Measurements from ENCODE around the gene SSR3.

Gene SSR3

DNA sequence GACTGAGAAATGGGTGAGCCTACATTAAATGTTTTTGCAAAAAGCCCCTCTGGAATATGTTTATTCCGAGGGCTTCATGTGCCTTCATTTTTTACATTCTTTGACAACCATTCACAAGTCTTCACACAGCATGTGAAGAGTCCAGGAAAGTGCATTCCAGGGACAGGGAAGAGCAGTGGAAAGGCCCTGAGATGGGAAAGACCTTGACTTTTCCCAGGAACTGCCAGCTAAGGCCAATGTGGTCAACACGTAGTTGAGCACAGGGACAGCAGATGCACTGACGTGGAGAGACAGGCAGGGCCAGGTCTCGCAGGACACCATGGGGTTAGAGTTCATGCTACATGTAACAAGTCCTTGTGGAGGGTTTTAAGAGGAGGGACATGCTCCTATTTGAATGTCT is 21.7 kb downstream of the SSR3 start:
- Mint-ChIP-seq H3K27ac (peak overlapping the region; percentile 2), H3K4me1 (peaks cover 11% of the 10 kb centered on the region), H3K36me3 (peaks cover 8% of the 10 kb centered on the region), H3K4me3 (no peak overlapping the region), H3K9me3 (no peaks in the 10 kb centered on the region)
- no peak for ATAC-seq
- no peak for DNase-seq (ENCODE audit: low spot score in 2 of 2)

DNA sequence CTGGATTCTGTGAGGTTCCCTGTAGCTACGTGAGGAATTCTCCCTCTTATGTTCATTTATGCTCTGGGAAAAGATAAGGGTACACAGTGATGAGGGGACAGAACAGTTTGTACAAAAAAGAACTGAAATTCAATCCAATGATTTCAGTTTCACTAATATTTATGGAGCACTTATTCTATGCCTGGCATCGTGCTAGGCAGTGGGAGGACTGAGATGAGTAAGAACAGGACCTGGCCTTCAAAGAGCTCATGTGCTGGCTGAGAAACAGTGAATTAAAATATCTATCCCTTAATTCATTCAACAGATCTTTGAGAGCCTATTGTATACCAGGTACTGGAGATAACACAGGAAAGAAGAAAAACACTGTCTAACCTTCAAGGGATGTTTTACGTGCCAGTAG is 22.2 kb downstream of the SSR3 start:
- ATAC-seq (no peak), DNase-seq (ENCODE audit: low spot score in 2 of 2) (no peak)
- Mint-ChIP-seq H3K4me3 (no peak overlapping the region), H3K9me3 (no peaks in the 10 kb centered on the region), H3K27ac (no peak overlapping the region), H3K36me3 (peaks cover 4% of the 10 kb centered on the region), H3K4me1 (peaks cover 11% of the 10 kb centered on the region)

DNA sequence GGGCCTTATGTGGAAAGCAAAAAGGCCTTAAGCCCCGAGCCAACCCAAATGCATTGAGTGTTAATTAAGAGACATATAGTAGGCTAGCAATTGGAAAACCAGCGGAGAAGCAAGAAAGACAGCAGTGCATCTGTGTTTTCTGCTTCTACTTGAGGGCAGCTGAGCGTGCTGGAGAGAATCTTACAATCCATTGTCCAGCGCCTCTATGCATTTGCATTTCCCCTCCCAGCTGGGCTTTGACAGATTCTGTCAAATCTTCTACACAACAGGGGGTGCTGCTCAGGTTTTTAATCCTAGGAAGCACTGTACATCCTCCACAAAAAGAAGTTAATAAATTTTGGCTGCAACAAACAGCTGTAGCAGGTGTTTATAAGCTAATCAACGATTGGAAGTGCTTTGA is 23.9 kb downstream of the SSR3 start:
- Mint-ChIP-seq H3K36me3 (no peaks in the 10 kb centered on the region), H3K4me1 (peaks cover 9% of the 10 kb centered on the region), H3K9me3 (no peaks in the 10 kb centered on the region), H3K4me3 (no peak overlapping the region), H3K27ac (no peak overlapping the region)
- no peak for ATAC-seq
- no peak for DNase-seq (ENCODE audit: low spot score in 2 of 2)

DNA sequence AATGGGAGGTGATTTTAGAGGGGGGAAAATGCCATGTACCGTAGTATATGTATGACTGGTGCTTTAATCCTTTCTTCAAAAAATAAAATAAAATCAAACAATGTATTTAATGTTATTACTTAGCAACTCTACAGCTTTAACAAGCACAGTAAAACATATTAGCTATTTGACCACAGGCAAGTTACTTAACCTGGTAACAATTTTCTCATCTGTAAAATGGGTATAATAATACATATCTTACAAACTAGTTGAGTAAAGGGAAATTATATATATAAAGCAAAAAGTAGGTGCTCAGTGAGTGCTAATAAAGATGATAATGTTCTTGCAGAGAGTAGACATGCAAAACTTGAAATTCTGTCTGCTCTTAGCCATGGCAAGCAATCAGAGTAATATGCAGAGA is 27.9 kb downstream of the SSR3 start:
- ATAC-seq (no peak), DNase-seq (ENCODE audit: low spot score in 2 of 2) (no peak)
- Mint-ChIP-seq H3K36me3 (peaks cover 14% of the 10 kb centered on the region), H3K4me3 (no peak overlapping the region), H3K27ac (no peak overlapping the region), H3K9me3 (no peaks in the 10 kb centered on the region), H3K4me1 (peaks cover 10% of the 10 kb centered on the region)

DNA sequence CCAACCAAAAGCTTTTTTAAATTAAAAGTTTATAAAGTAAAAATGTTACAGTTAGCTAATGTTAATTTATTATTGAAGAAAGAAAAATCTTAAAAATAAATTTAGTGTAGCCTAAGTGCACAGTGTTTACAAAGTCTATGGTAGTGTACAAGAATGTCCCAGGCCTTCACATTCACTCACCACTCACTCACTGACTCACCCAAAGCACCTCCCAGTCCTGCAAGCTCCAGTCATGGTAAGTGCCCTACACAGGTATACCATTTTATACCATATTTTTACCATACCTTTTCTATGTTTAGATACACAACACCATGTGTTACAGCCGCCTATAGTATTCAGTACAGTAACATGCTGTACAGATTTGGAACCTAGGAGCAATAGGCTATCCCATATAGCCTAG is 29.1 kb downstream of the SSR3 start:
- Mint-ChIP-seq H3K4me3 (no peak overlapping the region), H3K36me3 (peaks cover 14% of the 10 kb centered on the region), H3K9me3 (no peaks in the 10 kb centered on the region), H3K27ac (no peak overlapping the region), H3K4me1 (peaks cover 10% of the 10 kb centered on the region)
- DNase-seq (ENCODE audit: low spot score in 2 of 2) (no peak), ATAC-seq (no peak)

DNA sequence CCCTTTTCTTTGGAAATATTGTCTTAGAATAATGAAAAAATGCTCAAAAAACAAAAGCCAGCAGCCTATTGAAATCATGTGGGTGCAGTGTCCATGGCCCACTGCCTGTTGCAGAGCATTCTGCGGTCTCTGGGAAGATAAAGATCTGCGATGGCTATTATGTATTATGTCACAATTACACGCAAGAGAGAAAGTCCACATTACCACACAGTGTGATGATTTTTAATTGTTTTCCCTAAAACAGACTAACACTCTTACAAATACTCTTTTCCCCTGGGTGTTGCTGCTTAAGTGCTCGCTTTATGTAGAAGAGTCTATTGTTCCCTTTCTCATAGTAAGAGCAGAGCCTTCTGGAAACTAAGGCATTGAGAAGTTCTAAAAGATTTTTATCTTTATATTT is 32.2 kb downstream of the SSR3 start:
- Mint-ChIP-seq H3K36me3 (peaks cover 14% of the 10 kb centered on the region), H3K9me3 (no peaks in the 10 kb centered on the region), H3K27ac (no peak overlapping the region), H3K4me3 (no peak overlapping the region), H3K4me1 (peaks cover 17% of the 10 kb centered on the region)
- no peak for ATAC-seq
- DNase-seq (ENCODE audit: low spot score in 2 of 2) = no peak

DNA sequence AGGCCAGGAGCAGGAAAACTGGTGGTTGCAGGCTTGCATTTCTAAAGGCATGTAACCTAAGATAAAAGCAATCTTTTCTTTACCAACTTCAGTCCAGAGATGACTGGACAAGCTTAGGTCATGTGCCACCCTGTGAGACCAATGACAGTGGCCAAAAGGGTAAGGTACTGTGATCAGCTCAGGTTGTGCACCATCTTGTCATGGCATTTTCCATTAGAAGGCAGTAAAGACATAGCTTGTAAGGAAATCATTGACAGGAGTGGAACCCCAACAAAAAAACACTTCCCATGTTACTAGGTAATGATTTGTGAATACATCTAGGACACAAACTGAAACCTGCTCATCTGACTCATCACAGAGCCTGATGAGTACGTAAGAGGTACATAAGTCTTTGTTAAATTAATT is 35.2 kb downstream of the SSR3 start:
- H3K4me3 Mint-ChIP-seq = no peak overlapping the region
- peak; percentile 84 for ATAC-seq
- peak in 1 of 2 donors; percentile 57 for DNase-seq (ENCODE audit: low spot score in 2 of 2)
- peaks cover 16% of the 10 kb centered on the region for H3K4me1 Mint-ChIP-seq
- H3K9me3 Mint-ChIP-seq = no peaks in the 10 kb centered on the region
- no peak overlapping the region for H3K27ac Mint-ChIP-seq
- H3K36me3 Mint-ChIP-seq = peaks cover 12% of the 10 kb centered on the region

DNA sequence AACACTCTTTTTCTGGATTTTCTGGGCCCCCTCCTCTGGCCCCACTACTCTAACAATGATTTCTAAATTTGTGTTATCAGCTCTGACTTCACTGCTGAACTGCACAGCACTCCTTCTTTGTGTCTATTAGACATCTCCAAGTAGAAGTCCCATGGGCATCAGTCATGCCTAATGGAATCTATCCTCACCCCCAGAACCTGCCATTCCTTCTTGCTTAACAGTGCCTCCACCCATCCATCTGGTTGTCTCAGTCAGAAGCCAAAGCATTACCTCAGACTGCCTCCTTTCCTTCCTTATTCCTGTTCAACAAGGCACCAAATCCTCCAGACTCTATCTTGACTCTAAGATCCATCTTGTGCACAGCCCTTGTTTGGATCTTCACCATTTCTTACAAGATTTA is 36.2 kb downstream of the SSR3 start:
- H3K4me1 Mint-ChIP-seq = peaks cover 6% of the 10 kb centered on the region
- peaks cover 2% of the 10 kb centered on the region for H3K36me3 Mint-ChIP-seq
- no peak overlapping the region for H3K4me3 Mint-ChIP-seq
- ATAC-seq (no peak), DNase-seq (ENCODE audit: low spot score in 2 of 2) (no peak)
- H3K27ac Mint-ChIP-seq = no peak overlapping the region
- H3K9me3 Mint-ChIP-seq = no peaks in the 10 kb centered on the region

DNA sequence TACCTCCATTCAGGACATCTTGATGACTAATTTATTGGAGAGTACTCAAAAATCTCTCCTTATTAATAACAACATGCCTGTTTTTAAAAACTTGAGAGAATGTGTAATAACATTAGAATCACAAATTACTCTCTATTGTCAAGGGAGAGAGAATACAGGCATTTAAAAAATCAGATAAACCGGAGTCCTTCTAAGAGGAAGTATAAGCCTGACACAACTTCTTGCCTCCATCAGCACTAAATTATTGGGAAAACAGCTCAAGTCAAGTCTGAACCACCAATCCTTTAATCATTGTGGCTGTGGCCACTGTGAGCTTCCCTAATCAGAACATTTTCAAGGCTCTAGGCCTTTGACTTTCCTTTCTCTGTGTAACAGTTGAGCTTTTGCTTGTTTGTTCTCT is 38.0 kb downstream of the SSR3 start:
- DNase-seq (ENCODE audit: low spot score in 2 of 2) (no peak), ATAC-seq (no peak)
- Mint-ChIP-seq H3K9me3 (no peaks in the 10 kb centered on the region), H3K4me1 (peaks cover 12% of the 10 kb centered on the region), H3K36me3 (no peaks in the 10 kb centered on the region), H3K4me3 (no peak overlapping the region), H3K27ac (no peak overlapping the region)

DNA sequence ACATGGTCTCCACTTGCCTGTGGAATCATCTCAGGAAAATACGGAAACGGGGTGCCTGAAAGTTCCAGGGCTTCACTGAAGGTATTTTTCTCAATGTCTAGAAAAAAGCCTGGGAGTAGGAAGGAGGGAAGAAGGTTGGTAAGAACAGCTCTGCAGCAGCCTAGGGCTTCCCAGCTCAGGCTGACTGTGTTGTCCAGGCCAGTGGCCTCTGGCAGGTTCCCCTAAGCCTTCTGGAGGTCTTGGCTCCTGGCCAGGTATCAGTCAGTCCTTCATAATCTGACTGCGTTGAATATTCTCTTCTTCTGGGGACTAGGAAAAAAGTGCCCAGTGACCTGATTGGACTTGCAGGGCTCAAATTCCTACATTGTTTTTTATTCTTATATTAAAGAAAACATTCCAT is 38.6 kb downstream of the SSR3 start:
- no peak for DNase-seq (ENCODE audit: low spot score in 2 of 2)
- Mint-ChIP-seq H3K4me1 (peaks cover 19% of the 10 kb centered on the region), H3K4me3 (no peak overlapping the region), H3K9me3 (no peaks in the 10 kb centered on the region), H3K27ac (no peak overlapping the region), H3K36me3 (no peaks in the 10 kb centered on the region)
- ATAC-seq = no peak

DNA sequence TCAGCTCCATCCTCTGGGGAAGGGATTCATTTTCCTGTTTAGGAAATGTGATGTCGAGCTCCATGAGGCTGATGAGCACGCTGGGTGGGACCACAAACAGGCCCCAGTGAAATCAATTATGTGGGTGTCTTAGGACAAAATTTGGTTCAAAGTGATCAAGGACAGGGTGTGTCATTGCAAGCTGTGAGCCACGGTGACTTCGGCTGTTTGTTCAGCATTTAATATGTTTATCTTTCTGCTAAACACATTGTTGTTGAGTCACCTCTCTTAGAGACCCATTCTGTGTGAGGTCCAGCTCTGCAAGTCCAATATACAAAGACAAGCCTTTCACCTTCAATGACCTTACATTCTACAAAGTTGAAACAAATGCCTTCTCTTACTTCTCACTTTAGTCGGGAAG is 41.3 kb downstream of the SSR3 start:
- Mint-ChIP-seq H3K9me3 (no peaks in the 10 kb centered on the region), H3K4me1 (peaks cover 13% of the 10 kb centered on the region), H3K27ac (no peak overlapping the region), H3K36me3 (no peaks in the 10 kb centered on the region), H3K4me3 (no peak overlapping the region)
- ATAC-seq (no peak), DNase-seq (ENCODE audit: low spot score in 2 of 2) (no peak)

DNA sequence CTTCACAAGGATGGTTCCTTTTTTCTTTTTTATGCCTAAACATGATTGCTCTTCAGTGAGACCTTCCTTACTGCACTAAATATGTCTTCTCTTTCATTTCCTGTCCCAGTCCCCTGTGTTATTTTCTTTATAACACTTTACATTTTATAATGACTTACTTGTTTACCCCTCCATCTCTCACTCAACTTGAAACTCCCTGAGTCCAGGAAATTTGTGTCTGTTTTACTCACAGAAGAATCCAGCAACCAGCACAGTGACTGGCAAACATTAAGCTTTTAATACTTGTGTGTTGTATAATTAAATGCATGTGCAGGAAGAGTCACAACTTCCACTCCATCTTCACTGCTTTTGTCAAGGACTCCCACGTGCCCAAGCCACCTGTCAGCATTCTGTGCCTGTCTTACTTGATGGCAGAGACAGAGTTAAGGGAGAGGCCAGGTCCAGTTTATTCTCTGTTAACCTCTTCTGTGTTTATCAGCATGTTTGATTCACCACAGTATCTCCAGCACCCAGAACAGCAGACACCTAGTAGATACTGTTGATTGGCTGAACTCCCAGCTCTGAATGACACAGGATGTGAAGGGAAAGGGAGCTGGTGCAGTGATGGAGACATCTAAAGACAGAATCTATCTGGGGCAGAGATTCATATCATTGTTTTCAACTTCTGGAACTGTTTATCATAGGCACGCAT is 42.8 kb downstream of the SSR3 start:
- H3K9me3 Mint-ChIP-seq = no peaks in the 10 kb centered on the region
- H3K4me1 Mint-ChIP-seq = peaks cover 13% of the 10 kb centered on the region
- no peak for DNase-seq (ENCODE audit: low spot score in 2 of 2)
- ATAC-seq = peak; percentile 43
- H3K4me3 Mint-ChIP-seq = no peak overlapping the region
- peak overlapping the region; percentile 33 for H3K27ac Mint-ChIP-seq
- H3K36me3 Mint-ChIP-seq = no peaks in the 10 kb centered on the region

DNA sequence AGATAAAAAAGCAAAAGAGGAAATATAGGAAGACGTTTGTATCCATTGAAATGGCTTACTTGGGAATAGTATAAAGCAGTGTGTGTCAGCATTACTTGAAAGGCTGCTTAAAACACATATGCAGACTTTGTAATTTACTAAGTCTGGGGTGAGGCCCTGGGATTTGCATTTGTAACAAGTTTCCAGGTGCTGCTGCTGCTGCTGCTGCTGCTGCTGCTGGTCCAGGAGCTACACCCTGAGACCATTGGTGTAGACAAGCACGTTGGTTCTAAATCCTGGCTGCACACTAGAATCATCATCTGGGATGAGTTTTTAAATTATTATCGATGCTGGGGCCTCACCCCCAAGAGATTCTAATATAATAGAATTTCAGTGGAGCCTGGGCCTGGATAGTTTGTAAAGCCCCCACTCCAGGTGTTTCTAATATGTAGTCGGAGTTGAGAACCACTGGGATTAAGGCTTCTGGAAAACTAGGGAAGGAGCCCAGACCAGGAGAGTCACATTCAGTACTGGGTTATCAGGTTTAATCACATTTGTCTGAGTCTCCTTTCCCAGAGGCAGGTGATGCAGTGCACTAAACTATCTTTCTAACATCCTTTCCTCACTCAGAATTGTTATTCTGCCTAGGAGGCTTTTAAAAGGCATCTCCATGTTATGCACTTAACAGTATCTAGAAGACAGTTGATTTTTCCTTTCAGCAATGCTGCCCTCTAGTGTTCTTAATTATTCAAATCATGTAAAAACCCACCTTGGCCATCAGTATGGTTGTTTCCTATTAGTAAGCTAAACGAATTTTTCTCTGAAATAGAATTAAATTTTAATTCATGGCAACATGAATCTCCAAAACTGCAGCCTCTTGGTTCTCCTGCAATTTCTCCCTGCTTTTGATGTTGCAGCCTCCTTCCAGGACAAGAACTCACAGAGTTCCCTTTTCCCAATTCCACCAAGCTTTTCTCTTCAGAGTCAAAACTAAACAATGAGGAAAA is 45.4 kb downstream of the SSR3 start:
- no peaks in the 10 kb centered on the region for H3K36me3 Mint-ChIP-seq
- no peak overlapping the region for H3K4me3 Mint-ChIP-seq
- no peak overlapping the region for H3K27ac Mint-ChIP-seq
- peaks cover 13% of the 10 kb centered on the region for H3K4me1 Mint-ChIP-seq
- DNase-seq (ENCODE audit: low spot score in 2 of 2) (no peak), ATAC-seq (peak; percentile 76)
- no peaks in the 10 kb centered on the region for H3K9me3 Mint-ChIP-seq

DNA sequence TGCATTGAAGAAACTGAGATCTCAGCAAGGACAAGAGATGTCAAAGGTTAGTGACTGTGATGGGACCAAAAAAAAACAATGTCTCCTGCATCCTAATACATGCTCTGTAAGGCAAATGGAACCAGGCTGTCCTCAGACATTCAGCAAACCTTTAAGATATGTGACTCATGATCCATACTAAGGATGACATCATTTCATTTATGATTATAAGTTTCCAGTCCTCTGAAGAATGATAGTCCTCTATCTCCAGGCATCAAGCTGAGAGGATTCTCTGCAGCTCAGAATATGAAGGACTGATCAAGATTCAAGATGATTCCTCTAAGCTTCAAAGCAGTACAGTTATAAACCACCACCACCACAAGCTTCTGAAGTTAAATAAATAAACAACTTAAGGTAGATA is 47.6 kb downstream of the SSR3 start:
- H3K27ac Mint-ChIP-seq = no peak overlapping the region
- H3K4me3 Mint-ChIP-seq = no peak overlapping the region
- H3K9me3 Mint-ChIP-seq = no peaks in the 10 kb centered on the region
- DNase-seq (ENCODE audit: low spot score in 2 of 2) = no peak
- ATAC-seq = peak; percentile 82
- H3K36me3 Mint-ChIP-seq = no peaks in the 10 kb centered on the region
- H3K4me1 Mint-ChIP-seq = peaks cover 11% of the 10 kb centered on the region

DNA sequence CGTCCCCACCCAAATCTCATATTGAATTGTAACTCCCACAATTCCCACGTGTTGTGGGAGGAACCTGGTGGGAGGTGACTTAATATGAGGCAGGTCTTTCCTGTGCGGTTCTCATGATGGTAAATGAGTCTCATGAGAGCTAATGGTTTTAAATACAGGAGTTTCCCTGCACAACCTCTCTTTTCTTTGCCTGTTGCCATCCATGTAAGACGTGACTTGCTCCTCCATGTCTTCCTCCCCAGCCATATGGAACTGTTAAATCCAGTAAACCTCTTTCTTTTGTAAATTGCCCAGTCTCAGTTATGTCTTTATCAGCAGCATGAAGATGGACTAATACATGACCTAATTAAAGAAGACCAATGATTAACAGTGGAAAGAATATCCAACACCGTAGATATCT is 56.6 kb downstream of the SSR3 start:
- DNase-seq (ENCODE audit: low spot score in 2 of 2) (no peak), ATAC-seq (no peak)
- peaks cover 8% of the 10 kb centered on the region for H3K9me3 Mint-ChIP-seq
- H3K27ac Mint-ChIP-seq = no peak overlapping the region
- H3K4me3 Mint-ChIP-seq = no peak overlapping the region
- H3K36me3 Mint-ChIP-seq = no peaks in the 10 kb centered on the region
- no peaks in the 10 kb centered on the region for H3K4me1 Mint-ChIP-seq

DNA sequence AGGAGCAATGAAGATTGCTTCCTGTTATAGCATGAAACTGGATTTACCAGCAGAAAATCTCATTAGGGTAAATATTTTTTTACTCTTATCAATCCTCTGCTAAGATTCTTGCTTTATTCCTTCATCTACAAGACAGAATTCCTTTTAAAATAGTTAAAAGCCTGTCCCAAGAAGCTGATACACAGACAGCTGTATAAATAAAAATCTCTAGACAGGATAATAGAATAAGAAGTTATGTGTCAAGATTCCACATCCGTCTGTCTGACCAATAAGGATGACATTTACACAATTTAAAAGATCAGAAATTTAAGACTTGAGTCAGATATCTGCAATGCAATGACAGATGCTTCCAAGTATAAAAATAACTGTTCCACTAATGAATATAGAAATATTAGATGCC is 57.6 kb downstream of the SSR3 start:
- Mint-ChIP-seq H3K4me3 (no peak overlapping the region), H3K27ac (no peak overlapping the region), H3K9me3 (peaks cover 8% of the 10 kb centered on the region), H3K36me3 (no peaks in the 10 kb centered on the region), H3K4me1 (no peaks in the 10 kb centered on the region)
- DNase-seq (ENCODE audit: low spot score in 2 of 2) = no peak
- ATAC-seq = no peak
